IPS-18a (cell line): ENCODE results near the gene NRXN3.
"Not testable (repeated sequence)": the region's sequence is repeated elsewhere in the genome, so short reads cannot be mapped to it uniquely, and the experiment has no call there.

Experiments used
- H3K27ac ChIP-seq: one replicate; pipeline ENCODE4 v1.5.1; 2013; ENCODE audit warnings: low read length
- H3K27me3 ChIP-seq: one replicate; pipeline ENCODE4 v1.6.1; 2013; ENCODE audit warnings: mild to moderate bottlenecking, low read length; ENCODE audit not compliant: control insufficient read depth, insufficient read depth
- H3K36me3 ChIP-seq: one replicate; pipeline ENCODE4 v1.6.1; 2013; ENCODE audit warnings: low read depth, low read length; ENCODE audit not compliant: control insufficient read depth
- H3K4me1 ChIP-seq: one replicate; pipeline ENCODE4 v1.6.1; 2013; ENCODE audit warnings: low read depth, low read length; ENCODE audit not compliant: control insufficient read depth
- H3K4me3 ChIP-seq: one replicate; pipeline ENCODE4 v1.5.1; 2013; ENCODE audit warnings: low read length
- H3K9ac ChIP-seq: one replicate; pipeline ENCODE4 v1.6.1; 2013; ENCODE audit warnings: mild to moderate bottlenecking, low read length, moderate library complexity
- H3K9me3 ChIP-seq: one replicate; pipeline ENCODE4 v1.6.1; 2013; ENCODE audit warnings: low read depth, low read length; ENCODE audit not compliant: control insufficient read depth

The NRXN3 gene

GRCh38 chr14:78469947-78470346 lies 299.8 kb downstream of the NRXN3 start:
- no peak overlapping the region for H3K4me3 ChIP-seq
- H3K9me3 ChIP-seq, result no peaks in the 10 kb centered on the region
- H3K27ac ChIP-seq, result no peak overlapping the region
- H3K4me1 ChIP-seq, result no peaks in the 10 kb centered on the region
- no peak overlapping the region for H3K9ac ChIP-seq
- H3K27me3 ChIP-seq, result no peaks in the 10 kb centered on the region
- H3K36me3 ChIP-seq, result no peaks in the 10 kb centered on the region

DNA sequence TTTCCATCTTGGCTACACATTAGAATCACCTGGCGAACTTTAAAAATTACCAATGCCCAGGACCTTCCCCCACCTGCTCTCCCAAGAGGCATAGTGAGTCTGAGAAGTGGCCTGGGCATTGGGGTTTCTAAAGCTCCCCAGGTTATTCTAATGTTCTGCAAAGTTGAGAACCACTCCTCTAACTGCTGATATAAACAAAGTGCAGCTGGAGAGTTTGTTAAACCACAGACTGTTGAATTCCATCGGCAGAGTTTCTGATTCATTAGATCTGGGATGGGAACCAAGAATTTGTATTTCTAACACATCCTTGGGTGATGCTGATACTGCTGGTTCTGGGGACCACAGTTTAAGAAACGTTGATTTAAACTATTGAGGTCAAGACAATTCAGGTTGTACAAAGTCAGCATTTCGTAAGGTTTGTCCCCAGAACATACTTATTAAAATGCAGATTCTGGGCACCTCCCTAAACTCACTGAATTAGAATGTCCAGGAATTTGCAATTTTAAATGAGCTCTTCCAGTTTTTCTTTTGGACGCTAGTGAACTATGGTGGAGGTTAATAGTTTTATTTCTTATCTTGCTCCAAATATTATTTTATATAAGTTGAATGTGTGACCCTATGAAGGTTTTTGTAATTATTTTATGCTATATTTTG lies 309.1 kb downstream of the NRXN3 start:
- Histone ChIP-seq H3K4me1 (peaks cover 11% of the 10 kb centered on the region), H3K27me3 (no peaks in the 10 kb centered on the region), H3K9me3 (no peaks in the 10 kb centered on the region), H3K27ac (no peak overlapping the region), H3K4me3 (no peak overlapping the region), H3K36me3 (no peaks in the 10 kb centered on the region), H3K9ac (no peak overlapping the region)

GRCh38 chr14:78484028-78484427 lies 313.9 kb downstream of the NRXN3 start:
- Histone ChIP-seq H3K4me3 (no peak overlapping the region), H3K4me1 (peaks cover 24% of the 10 kb centered on the region), H3K36me3 (no peaks in the 10 kb centered on the region), H3K27me3 (no peaks in the 10 kb centered on the region), H3K9me3 (no peaks in the 10 kb centered on the region), H3K27ac (no peak overlapping the region), H3K9ac (no peak overlapping the region)

GRCh38 chr14:78486081-78486480 lies 315.9 kb downstream of the NRXN3 start:
- H3K27me3 ChIP-seq, result no peaks in the 10 kb centered on the region
- no peak overlapping the region for H3K9ac ChIP-seq
- H3K4me1 ChIP-seq, result peaks cover 18% of the 10 kb centered on the region
- H3K27ac ChIP-seq, result no peak overlapping the region
- H3K36me3 ChIP-seq, result no peaks in the 10 kb centered on the region
- no peak overlapping the region for H3K4me3 ChIP-seq
- H3K9me3 ChIP-seq, result no peaks in the 10 kb centered on the region

DNA sequence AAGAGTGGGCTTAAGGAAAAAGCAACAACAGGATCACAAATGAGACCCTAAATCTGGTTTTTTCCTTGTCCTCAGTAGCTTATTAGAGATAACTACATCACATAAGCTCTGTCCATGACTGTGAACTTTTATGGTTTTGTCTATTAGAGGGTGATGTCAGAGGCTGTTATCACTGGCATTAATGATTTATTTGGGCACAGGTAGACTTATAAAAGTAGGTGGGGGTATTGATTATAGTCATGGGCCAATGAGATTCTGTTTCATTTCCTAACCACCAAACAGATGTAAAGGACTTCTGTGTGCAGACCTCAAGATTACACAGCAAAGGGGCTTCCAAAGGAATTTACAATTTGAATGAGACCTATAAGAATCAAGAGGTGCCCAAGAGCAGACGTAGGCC lies 316.4 kb downstream of the NRXN3 start:
- no peak overlapping the region for H3K27ac ChIP-seq
- no peaks in the 10 kb centered on the region for H3K27me3 ChIP-seq
- peaks cover 18% of the 10 kb centered on the region for H3K4me1 ChIP-seq
- H3K9me3 ChIP-seq, result no peaks in the 10 kb centered on the region
- no peaks in the 10 kb centered on the region for H3K36me3 ChIP-seq
- H3K9ac ChIP-seq, result no peak overlapping the region
- no peak overlapping the region for H3K4me3 ChIP-seq

DNA sequence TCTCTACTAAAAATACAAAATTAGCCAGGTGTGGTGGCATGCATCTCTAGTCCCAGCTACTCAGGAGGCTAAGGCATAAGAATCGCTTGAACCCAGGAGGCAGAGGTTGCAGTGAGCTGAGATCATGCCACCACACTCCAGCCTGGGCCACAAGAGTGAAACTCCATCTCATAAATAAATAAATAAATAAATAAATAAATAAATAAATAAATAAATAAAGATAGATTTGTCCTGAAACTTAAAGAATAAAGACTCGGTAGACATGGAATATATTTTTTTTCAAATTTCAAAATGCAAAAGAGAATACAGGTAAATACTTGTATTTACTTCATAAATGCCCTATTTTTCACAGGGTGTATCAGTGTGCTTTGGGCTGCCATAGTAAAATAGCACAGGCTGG lies 317.4 kb downstream of the NRXN3 start:
- not testable (repeated sequence) for H3K4me3 ChIP-seq, H3K36me3 ChIP-seq, H3K27me3 ChIP-seq, H3K9me3 ChIP-seq, H3K27ac ChIP-seq, H3K9ac ChIP-seq
- H3K4me1 ChIP-seq, result peaks cover 18% of the 10 kb centered on the region

DNA sequence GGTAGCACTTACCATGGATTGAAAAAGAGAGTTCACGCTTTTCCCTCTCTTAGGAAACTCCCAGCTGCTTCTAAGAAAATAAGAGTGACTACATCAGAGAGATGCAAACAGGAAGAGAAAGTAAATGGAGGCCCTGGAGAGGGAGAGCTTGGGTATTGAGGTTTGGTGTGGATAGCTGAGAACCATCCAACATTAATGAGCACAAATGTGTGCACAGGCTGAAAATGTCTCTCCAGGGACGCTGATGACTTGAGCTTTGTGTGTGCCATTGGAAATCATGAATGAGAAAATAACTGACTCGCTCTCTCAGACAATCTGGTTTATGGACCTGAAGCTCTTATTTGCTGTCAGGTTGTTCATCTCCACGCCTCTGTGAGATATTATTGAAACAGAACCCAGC lies 318.8 kb downstream of the NRXN3 start:
- Histone ChIP-seq H3K27ac (no peak overlapping the region), H3K27me3 (no peaks in the 10 kb centered on the region), H3K4me3 (no peak overlapping the region), H3K9me3 (no peaks in the 10 kb centered on the region), H3K36me3 (no peaks in the 10 kb centered on the region), H3K9ac (no peak overlapping the region), H3K4me1 (peaks cover 18% of the 10 kb centered on the region)

DNA sequence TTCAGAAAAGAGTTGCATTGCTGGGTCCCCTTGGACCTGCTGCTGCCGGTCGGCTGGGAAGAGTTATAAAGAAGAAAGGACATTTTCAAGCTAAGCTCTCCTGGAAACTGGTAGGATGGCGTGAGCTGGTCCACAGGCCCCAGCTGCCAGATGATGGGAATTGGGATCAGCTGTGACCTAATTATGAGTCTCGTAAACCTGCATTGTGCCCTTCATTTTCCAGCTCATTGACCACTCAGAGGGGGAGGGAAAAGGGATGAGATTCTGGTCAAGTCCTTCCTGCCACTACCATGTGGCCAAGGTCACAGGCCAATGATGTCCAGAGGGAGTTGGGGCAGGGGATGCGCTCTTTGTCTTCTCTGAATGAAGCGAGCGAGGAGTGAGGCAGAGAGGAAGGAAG lies 320.9 kb downstream of the NRXN3 start:
- H3K9me3 ChIP-seq, result no peaks in the 10 kb centered on the region
- no peaks in the 10 kb centered on the region for H3K36me3 ChIP-seq
- H3K4me3 ChIP-seq, result no peak overlapping the region
- H3K9ac ChIP-seq, result no peak overlapping the region
- H3K27me3 ChIP-seq, result no peaks in the 10 kb centered on the region
- peaks cover 3% of the 10 kb centered on the region for H3K4me1 ChIP-seq
- no peak overlapping the region for H3K27ac ChIP-seq

GRCh38 chr14:78498062-78498595 lies 328.0 kb downstream of the NRXN3 start:
- Histone ChIP-seq H3K9me3 (no peaks in the 10 kb centered on the region), H3K4me3 (no peak overlapping the region), H3K27ac (no peak overlapping the region), H3K9ac (no peak overlapping the region), H3K4me1 (no peaks in the 10 kb centered on the region), H3K27me3 (no peaks in the 10 kb centered on the region), H3K36me3 (no peaks in the 10 kb centered on the region)

- Histone ChIP-seq H3K36me3 (no peaks in the 10 kb centered on the region), H3K9ac (no peak overlapping the region), H3K27me3 (no peaks in the 10 kb centered on the region), H3K4me3 (no peak overlapping the region), H3K9me3 (no peaks in the 10 kb centered on the region), H3K27ac (no peak overlapping the region), H3K4me1 (no peaks in the 10 kb centered on the region)
These were observed 331.7 kb downstream of the NRXN3 start for GRCh38 chr14:78501909-78502308.

- H3K27ac ChIP-seq, result no peak overlapping the region
- H3K36me3 ChIP-seq, result no peaks in the 10 kb centered on the region
- H3K27me3 ChIP-seq, result no peaks in the 10 kb centered on the region
- no peaks in the 10 kb centered on the region for H3K9me3 ChIP-seq
- no peaks in the 10 kb centered on the region for H3K4me1 ChIP-seq
- H3K9ac ChIP-seq, result no peak overlapping the region
- no peak overlapping the region for H3K4me3 ChIP-seq
These were observed 337.9 kb downstream of the NRXN3 start for GRCh38 chr14:78508023-78508422.

DNA sequence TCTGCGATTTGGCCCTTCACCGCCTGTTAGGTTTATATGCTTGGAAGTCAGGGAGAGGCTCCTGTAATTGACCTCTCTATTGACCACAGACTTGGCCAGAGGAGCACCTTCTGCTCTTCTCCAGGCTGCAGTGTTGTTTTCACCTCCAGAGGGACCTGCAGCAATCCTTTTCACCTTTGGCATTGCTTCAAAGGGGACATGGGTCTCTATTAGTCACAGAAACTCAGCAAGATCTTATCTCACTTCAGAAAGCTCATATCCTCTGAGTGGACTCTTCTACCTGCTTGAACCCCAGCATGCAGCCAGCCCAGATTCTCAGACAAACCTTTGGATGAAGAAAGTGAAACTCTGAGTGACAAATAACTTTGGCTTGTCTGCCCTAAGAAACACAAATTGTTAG lies 339.3 kb downstream of the NRXN3 start:
- Histone ChIP-seq H3K36me3 (no peaks in the 10 kb centered on the region), H3K9ac (no peak overlapping the region), H3K4me3 (no peak overlapping the region), H3K27me3 (no peaks in the 10 kb centered on the region), H3K4me1 (no peaks in the 10 kb centered on the region), H3K27ac (no peak overlapping the region), H3K9me3 (no peaks in the 10 kb centered on the region)
